ENCODE data around the gene CEACAM19.

Gene CEACAM19

DNA sequence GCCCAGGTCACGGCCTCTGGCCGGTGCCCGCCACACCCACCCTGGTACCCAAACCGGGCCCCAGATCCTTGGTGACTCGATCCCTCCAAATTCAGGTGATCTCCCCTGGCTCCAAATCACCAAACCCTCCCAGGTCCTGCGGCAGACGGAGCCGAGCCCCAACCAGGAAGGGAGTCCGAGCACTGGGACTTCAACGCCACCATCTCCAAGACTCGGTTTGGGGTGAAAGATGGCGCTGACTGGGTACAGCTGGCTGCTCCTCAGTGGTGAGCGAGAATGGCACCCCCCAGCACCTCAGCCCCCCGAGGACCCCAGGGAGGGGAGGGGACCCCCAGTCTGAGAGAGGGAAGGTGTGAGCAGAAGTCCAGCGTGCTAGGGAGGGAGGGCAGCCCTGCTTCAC, 29.9 kb downstream of the CEACAM19 start:
- TF ChIP-seq, protein P1, sequence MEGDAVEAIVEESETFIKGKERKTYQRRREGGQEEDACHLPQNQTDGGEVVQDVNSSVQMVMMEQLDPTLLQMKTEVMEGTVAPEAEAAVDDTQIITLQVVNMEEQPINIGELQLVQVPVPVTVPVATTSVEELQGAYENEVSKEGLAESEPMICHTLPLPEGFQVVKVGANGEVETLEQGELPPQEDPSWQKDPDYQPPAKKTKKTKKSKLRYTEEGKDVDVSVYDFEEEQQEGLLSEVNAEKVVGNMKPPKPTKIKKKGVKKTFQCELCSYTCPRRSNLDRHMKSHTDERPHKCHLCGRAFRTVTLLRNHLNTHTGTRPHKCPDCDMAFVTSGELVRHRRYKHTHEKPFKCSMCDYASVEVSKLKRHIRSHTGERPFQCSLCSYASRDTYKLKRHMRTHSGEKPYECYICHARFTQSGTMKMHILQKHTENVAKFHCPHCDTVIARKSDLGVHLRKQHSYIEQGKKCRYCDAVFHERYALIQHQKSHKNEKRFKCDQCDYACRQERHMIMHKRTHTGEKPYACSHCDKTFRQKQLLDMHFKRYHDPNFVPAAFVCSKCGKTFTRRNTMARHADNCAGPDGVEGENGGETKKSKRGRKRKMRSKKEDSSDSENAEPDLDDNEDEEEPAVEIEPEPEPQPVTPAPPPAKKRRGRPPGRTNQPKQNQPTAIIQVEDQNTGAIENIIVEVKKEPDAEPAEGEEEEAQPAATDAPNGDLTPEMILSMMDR (IDR thresholded peaks at IDR 0.05; ENCODE audit: low read depth, low read length, missing control alignments), result no peak
- H3K4me3 ChIP-seq (ENCODE audit: low read depth, low read length), result no peak overlapping the region
- no peak for DNase-seq (ENCODE audit: low read depth)
- in situ Hi-C loops (cut with HindIII; ENCODE audit: low sequenced_read_pairs), result loop anchor here (25.0 kb wide), 1 partner anchor 136 kb away; the partner anchor contains the start of gene NECTIN2

DNA sequence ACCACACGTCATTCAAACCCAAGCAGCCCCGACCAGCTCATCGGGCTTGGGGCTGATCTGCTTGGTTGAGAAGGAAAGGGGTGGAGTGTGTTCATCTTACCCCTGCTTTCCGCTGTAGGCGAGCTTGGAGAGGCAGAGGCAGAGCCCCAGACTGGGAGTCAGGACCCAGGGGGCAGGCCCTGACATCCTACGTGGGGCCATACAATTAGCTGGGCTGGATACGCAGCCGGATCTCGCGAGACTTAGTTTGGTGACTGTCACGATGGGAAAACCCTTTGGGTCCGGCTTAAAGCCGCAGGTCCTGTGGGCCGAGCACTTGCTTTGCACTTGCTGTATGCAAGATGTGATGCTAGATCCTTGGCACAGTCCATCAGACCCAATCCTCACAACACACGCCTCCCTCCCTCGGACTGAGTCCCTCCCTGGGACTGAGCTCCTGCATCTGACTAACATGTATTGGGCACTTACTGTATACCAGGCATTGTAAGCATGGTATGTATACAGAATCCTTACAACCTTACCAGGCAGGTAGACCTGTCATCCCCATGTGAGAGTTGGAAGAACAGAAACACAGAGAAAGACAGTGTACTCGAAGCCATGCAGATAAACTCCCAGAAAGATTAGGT, 31.4 kb downstream of the CEACAM19 start:
- in situ Hi-C loops (cut with HindIII; ENCODE audit: low sequenced_read_pairs), result loop anchor here (25.0 kb wide), 1 partner anchor 135 kb away; the partner anchor contains the start of gene NECTIN2
- TF ChIP-seq, protein P1 (IDR thresholded peaks at IDR 0.05; ENCODE audit: low read depth, low read length, missing control alignments), result no peak
- no peak overlapping the region for H3K4me3 ChIP-seq (ENCODE audit: low read depth, low read length)
- no peak for DNase-seq (ENCODE audit: low read depth)

DNA sequence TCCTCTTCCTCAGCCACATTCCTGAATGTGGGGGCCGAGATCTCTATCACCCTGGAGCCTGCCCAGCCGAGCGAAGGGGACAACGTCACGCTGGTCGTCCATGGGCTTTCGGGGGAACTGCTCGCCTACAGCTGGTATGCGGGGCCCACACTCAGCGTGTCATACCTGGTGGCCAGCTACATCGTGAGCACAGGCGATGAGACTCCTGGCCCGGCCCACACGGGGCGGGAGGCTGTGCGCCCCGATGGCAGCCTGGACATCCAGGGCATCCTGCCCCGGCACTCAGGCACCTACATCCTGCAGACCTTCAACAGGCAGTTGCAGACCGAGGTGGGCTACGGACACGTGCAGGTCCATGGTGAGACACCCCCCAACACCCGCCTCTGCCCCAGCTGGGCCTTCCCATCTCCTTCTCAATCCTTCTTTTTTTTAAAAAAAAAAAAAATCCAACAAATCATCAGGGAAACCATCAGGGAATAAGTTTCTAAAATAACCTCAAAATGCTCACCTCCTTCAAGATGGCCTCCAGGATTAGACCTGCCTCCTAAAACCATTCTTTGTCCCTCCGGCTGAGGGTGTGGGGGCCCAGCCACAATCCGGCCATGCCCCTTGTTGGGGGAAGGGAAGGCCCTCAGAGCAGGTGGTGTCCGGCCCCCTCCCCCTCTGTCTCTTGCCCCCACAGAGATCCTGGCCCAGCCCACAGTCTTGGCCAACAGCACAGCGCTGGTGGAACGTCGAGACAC, 32.2 kb downstream of the CEACAM19 start:
- no peak for DNase-seq (ENCODE audit: low read depth)
- TF ChIP-seq, protein P1 (IDR thresholded peaks at IDR 0.05; ENCODE audit: low read depth, low read length, missing control alignments), result no peak
- in situ Hi-C loops (cut with HindIII; ENCODE audit: low sequenced_read_pairs), result loop anchor here (25.0 kb wide), 1 partner anchor 134 kb away; the partner anchor contains the start of gene NECTIN2
- no peak overlapping the region for H3K4me3 ChIP-seq (ENCODE audit: low read depth, low read length)

DNA sequence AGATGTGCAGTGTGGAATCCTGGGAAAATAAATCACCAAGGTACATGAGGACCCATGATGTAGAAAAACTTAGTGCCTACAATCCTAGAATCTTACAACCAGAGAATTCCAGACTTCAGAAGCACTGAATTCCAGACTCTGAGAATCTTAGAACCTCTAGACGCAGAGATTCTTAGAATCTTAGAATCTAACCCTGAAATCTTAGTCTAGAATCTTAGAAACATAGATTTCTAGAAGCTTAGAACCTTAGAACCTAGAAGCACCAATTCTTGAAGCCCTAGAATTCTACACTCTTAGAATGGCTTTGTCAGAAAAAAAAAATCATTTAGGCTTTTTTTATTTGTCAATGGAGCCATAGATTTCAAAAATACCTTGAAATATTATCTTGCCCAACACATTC, 33.7 kb downstream of the CEACAM19 start:
- no peak for DNase-seq (ENCODE audit: low read depth)

DNA sequence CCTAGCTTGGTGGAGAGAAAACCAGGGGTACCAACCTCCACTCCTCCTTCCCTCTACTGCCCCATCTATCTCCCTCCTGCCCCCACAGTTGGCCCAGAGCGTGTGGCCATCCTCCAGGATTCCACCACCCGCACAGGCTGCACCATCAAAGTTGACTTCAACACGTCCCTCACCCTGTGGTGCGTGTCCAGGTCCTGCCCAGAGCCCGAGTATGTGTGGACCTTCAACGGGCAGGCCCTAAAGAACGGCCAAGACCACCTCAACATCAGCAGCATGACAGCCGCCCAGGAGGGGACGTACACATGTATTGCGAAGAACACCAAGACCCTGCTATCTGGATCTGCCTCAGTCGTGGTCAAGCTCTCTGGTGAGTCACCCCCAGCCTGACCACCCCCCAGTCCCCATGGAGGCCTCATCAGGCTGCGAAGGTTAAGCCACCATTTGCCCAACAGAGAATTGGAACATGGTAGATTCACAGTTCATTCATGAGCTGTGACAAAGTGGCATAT, 34.3 kb downstream of the CEACAM19 start:
- TF ChIP-seq, protein P1 (IDR thresholded peaks at IDR 0.05; ENCODE audit: low read depth, low read length, missing control alignments), result no peak
- in situ Hi-C loops (cut with HindIII; ENCODE audit: low sequenced_read_pairs), result loop anchor here (25.0 kb wide), 1 partner anchor 132 kb away; the partner anchor contains the start of gene NECTIN2
- DNase-seq (ENCODE audit: low read depth), result no peak
- H3K4me3 ChIP-seq (ENCODE audit: low read depth, low read length), result no peak overlapping the region

More for the DNA sequence above, 33.7 kb downstream of the CEACAM19 start:
- H3K4me3 ChIP-seq (ENCODE audit: low read depth, low read length), result no peak overlapping the region
- TF ChIP-seq, protein P1 (IDR thresholded peaks at IDR 0.05; ENCODE audit: low read depth, low read length, missing control alignments), result no peak
- in situ Hi-C loops (cut with HindIII; ENCODE audit: low sequenced_read_pairs), result loop anchor here (25.0 kb wide), 1 partner anchor 132 kb away; the partner anchor contains the start of gene NECTIN2

DNA sequence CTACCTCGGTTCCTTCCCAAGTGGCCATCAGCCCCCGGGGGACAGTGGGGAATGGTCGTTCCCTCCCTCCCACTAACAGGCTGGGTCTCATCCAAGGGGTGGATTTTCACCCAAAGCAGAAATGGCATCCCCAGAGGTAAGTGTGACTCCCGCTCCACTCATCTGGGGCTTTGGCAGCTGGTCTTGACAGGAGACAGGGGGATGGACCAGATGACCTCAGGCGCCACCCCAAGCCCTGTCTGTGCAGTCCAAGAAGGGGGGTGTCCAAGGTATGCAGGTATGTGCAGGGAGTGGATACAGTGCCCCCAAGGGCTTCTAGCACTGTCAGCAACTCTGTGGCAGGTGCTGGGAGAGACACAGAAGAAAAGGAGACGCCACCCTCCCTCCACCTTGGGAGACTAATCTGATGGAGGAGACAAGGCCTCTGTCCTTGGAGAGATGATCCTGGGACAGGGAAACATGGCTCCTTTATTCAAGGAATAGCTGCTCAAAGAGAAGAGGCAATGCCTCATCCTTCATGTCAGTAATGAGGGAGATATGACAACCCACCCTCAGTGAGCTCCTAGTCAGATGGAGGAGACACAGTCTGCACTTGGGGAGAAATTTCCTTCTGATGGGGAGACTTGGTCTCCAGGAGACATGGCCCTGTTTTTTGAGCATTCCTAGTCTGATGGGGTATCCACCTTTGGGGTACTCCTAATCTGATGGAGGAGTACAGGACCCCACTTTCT, 35.4 kb downstream of the CEACAM19 start:
- in situ Hi-C loops (cut with HindIII; ENCODE audit: low sequenced_read_pairs), result loop anchor here (25.0 kb wide), 1 partner anchor 131 kb away; the partner anchor contains the start of gene NECTIN2
- TF ChIP-seq, protein P1 (IDR thresholded peaks at IDR 0.05; ENCODE audit: low read depth, low read length, missing control alignments), result no peak
- H3K4me3 ChIP-seq (ENCODE audit: low read depth, low read length), result no peak overlapping the region
- DNase-seq (ENCODE audit: low read depth), result no peak
